ENCODE results near the gene HELB.

HELB gene

DNA sequence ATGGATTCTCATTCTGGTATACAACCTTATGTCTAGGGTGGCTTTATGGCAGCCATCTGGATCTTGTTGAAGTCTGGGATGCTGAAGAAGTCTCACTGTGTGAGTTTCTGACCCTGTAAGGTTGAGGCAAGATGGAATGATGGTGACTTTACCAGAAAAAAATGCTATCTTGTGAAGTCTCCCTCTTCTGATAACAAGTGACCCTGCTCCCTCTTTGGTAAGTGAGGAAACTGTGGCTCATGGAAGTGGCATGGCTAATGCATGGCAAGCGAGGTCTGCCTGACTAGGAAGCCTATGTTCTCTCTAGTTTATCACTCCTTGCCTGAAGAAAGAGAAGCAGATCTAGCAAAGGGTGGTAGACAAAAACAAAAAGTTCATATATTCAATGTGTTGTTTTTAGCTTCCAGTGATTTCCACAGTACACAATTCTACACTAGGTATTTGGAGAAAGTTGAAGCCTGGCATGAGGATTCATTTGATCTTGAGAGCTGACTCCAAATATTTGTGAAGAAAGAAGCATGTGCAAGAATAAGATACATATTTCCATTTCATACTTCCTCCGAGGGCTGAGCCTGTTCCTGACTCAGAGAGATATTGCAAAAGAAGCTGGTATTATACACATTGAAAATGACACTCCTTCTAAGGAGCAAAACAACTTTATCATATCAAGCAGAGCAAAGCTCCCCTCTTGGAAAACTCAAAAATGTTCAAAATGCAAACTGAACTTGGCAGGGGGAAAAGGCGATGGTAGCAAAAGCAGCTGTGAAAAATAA is 63.6 kb downstream of the HELB start:
- peak; percentile 5 for DNase-seq (ENCODE audit: low spot score)

GRCh38 chr12:66367015-66367667 is 64.8 kb downstream of the HELB start:
- no peak for DNase-seq (ENCODE audit: low spot score)

DNA sequence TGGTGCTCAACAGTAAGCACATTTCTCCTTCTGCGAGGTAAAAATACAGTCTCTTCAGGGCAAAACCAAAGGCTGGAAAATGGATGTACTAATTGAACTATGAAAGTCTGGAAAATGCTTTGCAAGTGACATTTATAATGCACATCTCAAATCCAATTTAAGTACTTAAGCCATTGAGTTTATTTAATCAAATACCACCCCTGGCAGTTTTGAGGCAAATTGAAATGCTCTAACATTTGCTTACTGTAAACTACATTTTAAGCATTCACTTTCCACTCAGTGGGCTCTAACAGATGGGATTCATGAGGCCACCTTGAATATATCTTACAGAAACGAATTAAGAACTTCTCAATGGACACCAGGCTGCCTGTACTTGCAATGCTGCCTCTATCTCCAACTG is 69.7 kb downstream of the HELB start:
- DNase-seq (ENCODE audit: low spot score): no peak

GRCh38 chr12:66375560-66375959 is 73.3 kb downstream of the HELB start:
- DNase-seq (ENCODE audit: low spot score): no peak

GRCh38 chr12:66379616-66380015 is 77.3 kb downstream of the HELB start:
- no peak for DNase-seq (ENCODE audit: low spot score)

GRCh38 chr12:66380769-66381535 is 78.7 kb downstream of the HELB start:
- DNase-seq (ENCODE audit: low spot score): no peak

- DNase-seq (ENCODE audit: low spot score): no peak
These were observed 84.8 kb downstream of the HELB start for GRCh38 chr12:66387117-66387516.

Data from AG08395 (cell line).